ENCODE data around the gene MXD3.
A peak's percentile ranks its signal among the peaks of the same experiment; 100 is the strongest.

MXD3 gene

DNA sequence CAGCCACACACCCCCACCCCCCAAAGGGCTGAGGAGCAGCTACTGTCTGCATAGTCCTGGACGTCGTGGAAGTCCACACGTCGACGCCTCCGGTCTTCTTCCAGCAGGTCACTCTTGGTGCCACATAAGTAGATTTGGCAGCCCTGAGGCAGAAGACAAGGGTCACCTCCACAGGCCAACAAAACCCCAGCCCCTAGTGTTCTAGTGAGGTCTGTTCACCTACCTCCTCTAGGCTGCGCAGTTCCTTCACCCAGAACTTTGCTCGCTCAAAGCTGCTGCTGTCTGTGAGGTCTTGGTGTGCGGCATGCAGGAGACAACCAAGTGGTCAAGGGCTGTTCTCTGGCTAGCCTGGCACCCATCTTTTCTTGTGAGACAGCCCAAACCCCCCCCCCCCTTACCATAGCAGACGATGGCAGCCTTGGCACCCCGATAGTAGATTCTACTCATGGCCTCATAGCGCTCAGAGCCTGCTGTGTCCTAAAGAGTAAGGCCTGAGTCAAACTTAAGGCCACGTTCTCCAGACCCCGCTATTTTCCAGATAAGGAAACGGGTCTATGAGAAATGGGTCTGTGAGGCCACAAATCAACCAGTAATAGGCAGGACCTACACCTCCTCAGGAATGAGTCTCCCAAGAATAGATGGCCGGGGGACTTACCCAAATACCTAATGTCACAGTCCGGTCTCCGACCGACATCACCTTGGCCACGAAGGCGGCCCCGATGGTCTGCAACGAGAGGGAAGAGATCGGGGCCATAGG is 9.2 kb downstream of the MXD3 start:
- no peak for TF ChIP-seq CTCF (IDR thresholded peaks at IDR 0.05)
- H3K27ac ChIP-seq = peak overlapping the region in 1 of 2 donors; percentile 91

DNA sequence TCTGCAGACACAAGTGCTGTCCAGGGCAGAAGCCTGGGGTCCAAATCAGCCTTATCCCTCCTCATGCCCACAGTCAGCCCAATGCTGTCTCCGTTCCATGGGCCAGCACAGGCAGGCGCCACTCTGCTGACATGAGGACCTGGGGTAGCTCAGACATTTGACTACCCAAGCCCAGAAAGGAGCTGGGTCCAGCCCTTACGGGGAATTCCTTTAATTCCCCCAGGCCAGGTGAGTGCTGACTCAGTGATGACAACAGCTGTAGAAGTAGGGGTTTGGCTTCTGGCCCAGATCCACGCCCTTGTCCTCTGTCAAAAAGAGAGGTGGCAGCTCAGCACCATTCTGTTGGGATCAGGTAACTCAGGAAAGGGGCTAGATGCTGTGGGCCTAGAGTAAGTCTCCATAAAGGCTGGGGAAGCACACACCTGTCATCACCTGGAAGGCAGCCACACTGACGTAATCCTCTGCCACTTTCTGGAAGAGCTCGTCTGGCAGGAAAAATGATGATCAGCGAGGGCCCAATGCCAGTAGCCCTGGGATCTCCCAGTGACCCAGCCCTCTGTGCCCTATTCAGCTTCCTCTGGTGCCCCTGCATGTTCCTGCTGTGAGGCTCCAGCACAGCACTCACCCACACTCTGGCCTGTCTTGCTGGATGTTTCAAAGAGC is 10.1 kb downstream of the MXD3 start:
- Histone ChIP-seq H3K27ac (peak overlapping the region in 1 of 2 donors; percentile 44), H3K4me3 (peak overlapping the region; percentile 16)
- TF ChIP-seq CTCF (IDR thresholded peaks at IDR 0.05) = no peak
- no peak for DNase-seq (ENCODE audit: low spot score)

More for the DNA sequence above, 9.2 kb downstream of the MXD3 start:
- DNase-seq (ENCODE audit: low spot score) = peak; percentile 70
- peak overlapping the region; percentile 95 for H3K4me3 ChIP-seq

DNA sequence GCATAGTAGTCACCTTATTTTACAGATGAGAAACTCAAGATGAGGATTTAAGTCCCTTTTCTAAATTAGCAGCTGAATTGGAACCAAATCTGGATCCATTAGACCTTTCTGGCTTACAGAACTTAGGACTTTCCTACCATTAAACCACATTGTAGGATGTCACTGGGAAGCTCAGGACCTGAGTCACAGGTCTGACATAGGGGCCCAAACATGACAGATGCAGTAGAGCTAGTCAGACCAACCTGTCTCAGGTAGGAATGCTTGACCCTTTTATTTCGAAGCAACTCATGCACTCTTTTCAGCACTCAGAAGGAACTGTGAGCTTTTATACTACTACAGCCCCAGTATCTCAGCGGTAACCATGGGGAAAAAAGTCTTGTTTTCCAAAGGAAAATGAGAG is 10.7 kb downstream of the MXD3 start:
- TF ChIP-seq CTCF (IDR thresholded peaks at IDR 0.05) = no peak
- Histone ChIP-seq H3K4me3 (no peak overlapping the region), H3K27ac (peak overlapping the region in 1 of 2 donors; percentile 63)
- DNase-seq (ENCODE audit: low spot score) = no peak

DNA sequence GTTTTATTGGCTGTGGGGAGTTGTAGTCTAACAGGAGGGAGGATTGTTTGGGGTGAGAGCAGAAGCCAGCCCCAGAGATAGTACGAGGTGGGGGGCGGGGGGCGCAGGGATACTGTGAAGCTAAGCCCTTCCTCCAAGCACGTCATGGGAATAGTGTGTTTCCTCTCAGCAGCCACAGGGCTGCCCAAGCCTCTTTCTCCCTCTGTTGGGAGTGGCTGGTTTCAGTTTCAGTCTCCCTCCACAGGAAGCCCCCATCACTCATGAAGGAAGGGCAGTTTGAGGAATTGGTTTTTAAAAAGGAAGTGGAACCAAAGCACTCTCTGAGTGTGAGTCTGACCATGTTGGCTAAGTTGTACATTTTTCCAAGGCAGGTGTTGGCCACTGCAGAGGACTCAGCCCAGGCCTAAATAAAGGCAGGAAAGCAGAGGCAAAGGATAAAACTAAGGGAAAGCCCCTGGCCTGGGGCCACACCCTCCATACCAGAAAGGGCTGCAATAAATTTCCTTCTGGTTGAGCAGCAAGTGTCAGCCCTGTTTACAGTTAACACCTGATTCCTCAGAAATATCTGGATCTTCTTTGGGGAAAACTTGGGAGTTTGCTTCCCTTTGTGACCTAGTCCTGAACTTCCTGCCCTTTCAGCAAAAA is 11.3 kb downstream of the MXD3 start:
- Histone ChIP-seq H3K27ac (peak overlapping the region in 1 of 2 donors; percentile 63), H3K4me3 (no peak overlapping the region)
- TF ChIP-seq CTCF (IDR thresholded peaks at IDR 0.05) = no peak
- DNase-seq (ENCODE audit: low spot score) = peak; percentile 72

- no peak overlapping the region for H3K4me3 ChIP-seq
- no peak for DNase-seq (ENCODE audit: low spot score)
- H3K27ac ChIP-seq = peak overlapping the region in 1 of 2 donors; percentile 63
- TF ChIP-seq CTCF (IDR thresholded peaks at IDR 0.05) = no peak
These were observed 12.0 kb downstream of the MXD3 start for GRCh38 chr5:177299697-177300096.

DNA sequence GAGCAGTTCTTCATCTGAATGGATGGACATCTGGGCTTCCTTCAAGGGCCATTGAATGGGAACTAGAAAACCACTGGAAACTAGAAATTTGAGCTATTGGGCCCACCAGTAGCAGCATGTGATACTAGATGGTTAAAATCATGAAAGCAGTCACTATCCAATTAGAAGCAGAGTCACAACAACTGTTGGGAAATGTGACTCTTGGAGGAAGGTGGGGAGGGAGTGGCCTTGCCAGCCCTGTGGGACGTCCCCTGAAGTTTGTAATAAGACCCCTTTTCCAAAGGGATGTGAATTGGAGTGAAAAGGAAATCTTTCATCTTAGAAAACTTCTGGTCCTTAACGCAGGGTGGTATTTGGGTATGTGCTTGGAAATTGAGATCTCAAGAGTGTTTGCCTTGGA is 13.8 kb downstream of the MXD3 start:
- no peak overlapping the region for H3K4me3 ChIP-seq
- TF ChIP-seq CTCF (IDR thresholded peaks at IDR 0.05) = no peak
- no peak overlapping the region for H3K27ac ChIP-seq
- no peak for DNase-seq (ENCODE audit: low spot score)

Measured in coronary artery (tissue), 2 donors.